HepG2 (cell line): ENCODE measurements around the gene SGIP1. TPM values are rescaled to one million over a fixed set of nuclear protein-coding genes. Genes with fewer than 3 reads are reported as not detected.

Experiments used
- ATAC-seq: fragments of 200-7000 bp; cut with Tn5 transposase; 3 replicates; pipeline ENCODE4 v1.9.1; 2020; ENCODE audit warnings: mild to moderate bottlenecking, moderate library complexity
- BruUV-seq: library from RNA; stranded (reverse); fragments of 400-500 nt; replicated peaks from 2 replicates; lab custom pipeline; 2021; lab: Mats Ljungman, UMichigan
- CTCF ChIA-PET: fragments of 300-600 bp; formaldehyde crosslinking; extraction: SDS; loops from one replicate; lab custom pipeline; 2021; ENCODE audit warnings: low total read pairs, inconsistent platforms, low intra/inter-chr PET ratio; lab: Yijun Ruan, JAX
- POLR2A ChIA-PET: fragments of 350-600 bp; sonication (Branson Sonifier 250); formaldehyde crosslinking; loops from one replicate; lab custom pipeline; 2020; ENCODE audit warnings: antibody characterized with exemption, inconsistent platforms; lab: Yijun Ruan, JAX
- DNase-seq: peaks from one replicate; pipeline ENCODE4 v3.0.0-alpha.2; 2015; ENCODE audit warnings: low spot score
- FAIRE-seq: peaks from 3 replicates; lab custom pipeline; 2011; peaks lifted over from hg19 to GRCh38; lab: Jason Lieb, UNC
- H2AFZ ChIP-seq: one replicate; pipeline ENCODE4 v1.6.1; 2011; ENCODE audit warnings: low read length, inconsistent platforms
- H3K27ac ChIP-seq: fragments of 300-600 bp; 3 replicates; pipeline ENCODE4 v1.8.0; 2011; ENCODE audit warnings: mixed run types, mild to moderate bottlenecking, mixed read lengths, low read length, inconsistent platforms; ENCODE audit not compliant: insufficient read depth; ENCODE audit errors: extremely low read length
- H3K27me3 ChIP-seq, 2 experiments: fragments of 200-600 bp in 1 of 2; 2 replicates in 1 of 2; 3 replicates in 1 of 2; pipeline versions ENCODE4 v1.6.0 to v1.8.0; 2011; ENCODE audit warnings: low read length in 2 of 2, mild to moderate bottlenecking in 2 of 2, moderate library complexity in 2 of 2, inconsistent platforms in 1 of 2; ENCODE audit not compliant: insufficient read depth in 2 of 2, control insufficient read depth in 1 of 2
- H3K36me3 ChIP-seq, 2 experiments: fragments of 200-600 bp in 1 of 2; replicated peaks in 1 of 2; 2 replicates in 1 of 2; 3 replicates in 1 of 2; pipeline versions ENCODE4 v1.5.1 to v1.8.0; 2011; ENCODE audit warnings: low read length in 2 of 2, inconsistent platforms in 1 of 2; ENCODE audit not compliant: insufficient read depth in 2 of 2, control insufficient read depth in 1 of 2
- H3K4me1 ChIP-seq: 2 replicates; pipeline ENCODE4 v1.5.1; 2012; ENCODE audit warnings: low read length, inconsistent platforms; ENCODE audit not compliant: insufficient read depth
- H3K4me2 ChIP-seq: 2 replicates; pipeline ENCODE4 v1.6.0; 2011; ENCODE audit warnings: low read depth, low read length, inconsistent platforms
- H3K4me3 ChIP-seq, 3 experiments: fragments of 200-600 bp in 1 of 3; sonication (generic), shearing (Covaris generic) in 1 of 3; replicated peaks in 1 of 3; 2 replicates each; pipeline ENCODE4 v1.5.1; 2011 to 2016; ENCODE audit warnings: low read length in 3 of 3, inconsistent platforms in 2 of 3, low read depth in 2 of 3, mild to moderate bottlenecking in 2 of 3, control low read depth in 1 of 3, mixed read lengths in 1 of 3; ENCODE audit not compliant: insufficient read depth in 1 of 3
- H3K79me2 ChIP-seq: one replicate; pipeline ENCODE4 v1.6.1; 2011; ENCODE audit warnings: low read length, inconsistent platforms; ENCODE audit not compliant: insufficient read depth
- H3K9ac ChIP-seq: 2 replicates; pipeline ENCODE4 v1.6.0; 2011; ENCODE audit warnings: mild to moderate bottlenecking, low read depth, low read length, inconsistent platforms; ENCODE audit not compliant: insufficient read depth
- H3K9me3 ChIP-seq: 2 replicates; pipeline ENCODE4 v1.5.1; 2012; ENCODE audit warnings: mild to moderate bottlenecking, low read length
- H4K20me1 ChIP-seq: 2 replicates; pipeline ENCODE4 v1.6.0; 2011; ENCODE audit warnings: inconsistent platforms, mild to moderate bottlenecking, low read length, moderate library complexity; ENCODE audit not compliant: insufficient read depth
- ETS1 ChIP-seq: sonication (generic); formaldehyde crosslinking; IDR thresholded peaks from 2 replicates; pipeline ENCODE4 v1.4.0; 2020; ENCODE audit warnings: missing genetic modification reagents
- EZH2 ChIP-seq: conservative IDR thresholded peaks from 2 replicates; pipeline ENCODE4 v1.6.1; 2012; ENCODE audit warnings: mild to moderate bottlenecking, low read depth, low read length, moderate library complexity
- ISL2 ChIP-seq: sonication (generic); formaldehyde crosslinking; IDR thresholded peaks from 2 replicates; pipeline ENCODE4 v1.5.0; 2020; ENCODE audit warnings: missing genetic modification reagents
- NCOA5 ChIP-seq: sonication (generic); formaldehyde crosslinking; IDR thresholded peaks from 2 replicates; pipeline ENCODE4 v1.4.0; 2020; ENCODE audit warnings: missing genetic modification reagents
- PHB2 ChIP-seq: fragments of 450-650 bp; IDR thresholded peaks from 2 replicates; pipeline ENCODE4 v1.6.1; 2018; ENCODE audit not compliant: partially characterized antibody
- SP5 ChIP-seq: IDR thresholded peaks from 2 replicates; pipeline ENCODE4 v1.6.1; 2016; ENCODE audit warnings: low read depth, borderline replicate concordance
- SRSF1 ChIP-seq: fragments of 200-400 bp; formaldehyde crosslinking; optimal IDR thresholded peaks from 2 replicates; pipeline ENCODE3; 2017; ENCODE audit warnings: mild to moderate bottlenecking, low read depth, low read length, moderate library complexity
- ZBTB10 ChIP-seq: sonication (generic); formaldehyde crosslinking; IDR thresholded peaks from 2 replicates; pipeline ENCODE4 v1.4.0; 2020; ENCODE audit warnings: missing genetic modification reagents, borderline replicate concordance
- ZNF546 ChIP-seq: sonication (generic); formaldehyde crosslinking; conservative IDR thresholded peaks from 2 replicates; pipeline ENCODE4 v1.8.1; 2023; ENCODE audit warnings: mild to moderate bottlenecking, missing genetic modification reagents
- ZNF724P ChIP-seq: sonication (generic); formaldehyde crosslinking; IDR thresholded peaks from 2 replicates; pipeline ENCODE4 v1.8.0; 2022; ENCODE audit warnings: missing genetic modification reagents, borderline replicate concordance
- ZNF749 ChIP-seq: sonication (generic); formaldehyde crosslinking; IDR thresholded peaks from 2 replicates; pipeline ENCODE4 v1.8.0; 2022; ENCODE audit warnings: mild to moderate bottlenecking, missing genetic modification reagents, moderate library complexity, borderline replicate concordance
- ZNF816 ChIP-seq: sonication (generic); formaldehyde crosslinking; IDR thresholded peaks from 2 replicates; pipeline ENCODE4 v1.8.0; 2022; ENCODE audit warnings: missing genetic modification reagents, mild to moderate bottlenecking, borderline replicate concordance
- ZSCAN9 ChIP-seq: IDR thresholded peaks from 2 replicates; pipeline ENCODE4 v1.6.1; 2016; ENCODE audit warnings: borderline replicate concordance
- WGBS: methylation state at CpG from one replicate; pipeline ENCODE4 v1.1.6; 2017; ENCODE audit warnings: low lambda C conversion rate; 5-methylcytosine and 5-hydroxymethylcytosine counted together
- in situ Hi-C: cut with HindIII; loops from 2 replicates; pipeline ENCODE4 v1.10.0; 2017; ENCODE audit warnings: low pct_unique_long_range_greater_than_20kb; ENCODE audit not compliant: extremely low pct_ligation_motif_present
- intact Hi-C: fragments of 100-400 bp; cut with micrococcal nuclease; formaldehyde crosslinking; loops from one replicate; pipeline ENCODE4 v1.10.0; 2022; ENCODE audit not compliant: unreplicated experiment
- polyA plus RNA-seq, 8 experiments: library from polyadenylated mRNA; depleted of rRNA in 3 of 8; stranded (reverse) in 7 of 8; unstranded in 1 of 8; fragments of >200 nt; fragmentation: Illumina TruSeq in 4 of 8; extraction: Trizol in 4 of 8; gene quantifications; 2 replicates each; pipeline versions ENCODE4 v1.2.1 to v1.2.3, GENCODE V29; 2011 to 2016; ENCODE audit warnings: low read depth in 4 of 8, missing spikeins in 1 of 8, mixed read lengths in 1 of 8; ENCODE audit not compliant: insufficient read depth in 1 of 8
- total RNA-seq, 5 experiments: library from RNA; depleted of rRNA; stranded (reverse); fragments of >200 nt; fragmentation: Illumina TruSeq; extraction: Trizol; gene quantifications; 2 replicates each; pipeline ENCODE4 v1.2.3, GENCODE V29; 2016; ENCODE audit warnings: low read depth in 1 of 5
- TF ChIP-seq, protein P1 (sequence below): sonication (generic); formaldehyde crosslinking; IDR thresholded peaks from 2 replicates; pipeline ENCODE4 v1.4.0; 2020; ENCODE audit warnings: missing genetic modification reagents
- TF ChIP-seq, protein P2 (sequence below): sonication (generic); formaldehyde crosslinking; IDR thresholded peaks from 2 replicates; pipeline ENCODE4 v1.4.0; 2020; ENCODE audit warnings: missing genetic modification reagents
- TF ChIP-seq, protein P3 (sequence below): IDR thresholded peaks from 2 replicates; pipeline ENCODE4 v1.6.1; 2016; ENCODE audit warnings: low read depth

Gene SGIP1
- total and polyA plus RNA-seq, 2 of the 13 experiments (the other 11 are each of a cell fraction or from before 2014, with no cell fraction given), result not detected

DNA sequence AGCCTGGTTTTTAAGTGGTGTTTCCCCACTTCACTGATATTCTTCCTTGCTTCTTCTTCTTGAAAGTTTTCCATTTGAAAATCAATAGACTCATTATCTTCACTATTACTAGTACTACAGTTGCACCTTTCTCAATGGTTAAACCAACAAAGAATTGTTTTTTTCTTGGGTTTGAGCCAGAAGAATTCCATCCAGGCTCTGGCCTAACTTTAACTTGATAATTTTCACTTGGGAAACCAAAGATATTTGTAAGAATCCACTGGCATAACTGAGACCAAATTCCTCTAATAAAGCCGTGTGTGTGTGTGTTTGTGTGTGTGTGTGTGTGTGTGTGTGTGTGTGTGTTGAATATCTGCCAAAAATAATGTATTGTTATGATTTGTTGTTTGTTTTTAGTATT, 103.2 kb downstream of the SGIP1 start:
- CTCF ChIA-PET, result no interaction called here

More for the DNA sequence above, 103.2 kb downstream of the SGIP1 start:
- no peaks in the 10 kb centered on the region for H3K4me1 ChIP-seq
- 0% methylated on average over 1 of the region's 1 CpG for WGBS
- BruUV-seq, result no TSS peak
- H3K9me3 ChIP-seq, result no peaks in the 10 kb centered on the region
- H3K79me2 ChIP-seq, result no peaks in the 10 kb centered on the region
- DNase-seq (no peak), ATAC-seq (no peak), FAIRE-seq (no peak)
- no peaks in the 10 kb centered on the region for H4K20me1 ChIP-seq
- no peak overlapping the region for H3K27ac ChIP-seq
- in situ Hi-C loops (no loop called here), intact Hi-C loops (no loop called here)
- POLR2A ChIA-PET, result no interaction called here
- TF ChIP-seq ZNF749 (no peak), ISL2 (CRISPR knock-in tag) (no peak), ZNF546 (CRISPR knock-in tag) (no peak), ZNF724P (CRISPR knock-in tag) (no peak), SRSF1 (no peak), NCOA5 (no peak), ZBTB10 (no peak), ZSCAN9 (CRISPR knock-in tag) (no peak), ETS1 (no peak), ZNF816 (CRISPR knock-in tag) (no peak), EZH2 (no peak), SP5 (CRISPR knock-in tag) (no peak), PHB2 (no peak)
- TF ChIP-seq, protein P1, sequence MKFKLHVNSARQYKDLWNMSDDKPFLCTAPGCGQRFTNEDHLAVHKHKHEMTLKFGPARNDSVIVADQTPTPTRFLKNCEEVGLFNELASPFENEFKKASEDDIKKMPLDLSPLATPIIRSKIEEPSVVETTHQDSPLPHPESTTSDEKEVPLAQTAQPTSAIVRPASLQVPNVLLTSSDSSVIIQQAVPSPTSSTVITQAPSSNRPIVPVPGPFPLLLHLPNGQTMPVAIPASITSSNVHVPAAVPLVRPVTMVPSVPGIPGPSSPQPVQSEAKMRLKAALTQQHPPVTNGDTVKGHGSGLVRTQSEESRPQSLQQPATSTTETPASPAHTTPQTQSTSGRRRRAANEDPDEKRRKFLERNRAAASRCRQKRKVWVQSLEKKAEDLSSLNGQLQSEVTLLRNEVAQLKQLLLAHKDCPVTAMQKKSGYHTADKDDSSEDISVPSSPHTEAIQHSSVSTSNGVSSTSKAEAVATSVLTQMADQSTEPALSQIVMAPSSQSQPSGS (CRISPR knock-in tag), result no peak
- TF ChIP-seq, protein P2, sequence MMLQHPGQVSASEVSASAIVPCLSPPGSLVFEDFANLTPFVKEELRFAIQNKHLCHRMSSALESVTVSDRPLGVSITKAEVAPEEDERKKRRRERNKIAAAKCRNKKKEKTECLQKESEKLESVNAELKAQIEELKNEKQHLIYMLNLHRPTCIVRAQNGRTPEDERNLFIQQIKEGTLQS (CRISPR knock-in tag), result no peak
- TF ChIP-seq, protein P3, sequence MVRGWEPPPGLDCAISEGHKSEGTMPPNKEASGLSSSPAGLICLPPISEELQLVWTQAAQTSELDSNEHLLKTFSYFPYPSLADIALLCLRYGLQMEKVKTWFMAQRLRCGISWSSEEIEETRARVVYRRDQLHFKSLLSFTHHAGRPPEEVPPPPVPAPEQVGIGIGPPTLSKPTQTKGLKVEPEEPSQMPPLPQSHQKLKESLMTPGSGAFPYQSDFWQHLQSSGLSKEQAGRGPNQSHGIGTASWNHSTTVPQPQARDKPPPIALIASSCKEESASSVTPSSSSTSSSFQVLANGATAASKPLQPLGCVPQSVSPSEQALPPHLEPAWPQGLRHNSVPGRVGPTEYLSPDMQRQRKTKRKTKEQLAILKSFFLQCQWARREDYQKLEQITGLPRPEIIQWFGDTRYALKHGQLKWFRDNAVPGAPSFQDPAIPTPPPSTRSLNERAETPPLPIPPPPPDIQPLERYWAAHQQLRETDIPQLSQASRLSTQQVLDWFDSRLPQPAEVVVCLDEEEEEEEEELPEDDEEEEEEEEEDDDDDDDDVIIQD, result no peak
- H2AFZ ChIP-seq, result no peak overlapping the region
- no peak overlapping the region for H3K4me3 ChIP-seq
- H3K9ac ChIP-seq, result no peak overlapping the region
- H3K4me2 ChIP-seq, result no peak overlapping the region
- H3K27me3 ChIP-seq, result no peaks in the 10 kb centered on the region
- no peaks in the 10 kb centered on the region for H3K36me3 ChIP-seq
